Esophagus muscularis mucosa (tissue), 3 donors: ENCODE data around the gene OR4C13.

Experiments
- EP300 ChIP-seq: sonication (generic); formaldehyde crosslinking; IDR thresholded peaks from one replicate; pipeline ENCODE4 v1.6.1; 2017; ENCODE audit warnings: antibody characterized with exemption
- TF ChIP-seq, protein P1 (sequence below), 3 experiments: fragments of 200-600 bp in 2 of 3; fragments of 450-650 bp in 1 of 3; sonication (generic) in 2 of 3; IDR thresholded peaks; one replicate each; pipeline ENCODE4 v1.5.1; 2017 to 2019; ENCODE audit warnings: antibody characterized with exemption in 3 of 3, mild to moderate bottlenecking in 2 of 3, moderate library complexity in 1 of 3

DNA sequence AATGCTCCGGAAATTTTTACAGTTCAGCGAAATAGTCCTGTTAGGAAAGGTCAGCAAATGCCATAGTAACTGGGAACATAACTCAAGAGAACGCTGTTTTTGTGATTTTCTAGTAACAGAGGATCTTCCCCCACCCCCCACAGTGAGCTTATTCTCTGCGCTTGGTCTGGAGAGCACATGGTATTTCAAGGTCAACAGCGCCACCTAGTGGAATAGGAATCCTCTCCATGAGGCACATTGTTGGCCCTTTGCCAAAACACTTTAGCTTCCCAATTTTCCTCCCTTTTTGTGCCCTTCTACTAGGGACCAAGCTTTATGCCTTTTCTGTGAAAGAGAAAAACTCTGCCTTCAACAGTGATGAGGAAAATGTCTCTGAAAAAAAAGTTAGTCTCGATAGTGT is 43.4 kb downstream of the OR4C13 start:
- TF ChIP-seq, protein P1, sequence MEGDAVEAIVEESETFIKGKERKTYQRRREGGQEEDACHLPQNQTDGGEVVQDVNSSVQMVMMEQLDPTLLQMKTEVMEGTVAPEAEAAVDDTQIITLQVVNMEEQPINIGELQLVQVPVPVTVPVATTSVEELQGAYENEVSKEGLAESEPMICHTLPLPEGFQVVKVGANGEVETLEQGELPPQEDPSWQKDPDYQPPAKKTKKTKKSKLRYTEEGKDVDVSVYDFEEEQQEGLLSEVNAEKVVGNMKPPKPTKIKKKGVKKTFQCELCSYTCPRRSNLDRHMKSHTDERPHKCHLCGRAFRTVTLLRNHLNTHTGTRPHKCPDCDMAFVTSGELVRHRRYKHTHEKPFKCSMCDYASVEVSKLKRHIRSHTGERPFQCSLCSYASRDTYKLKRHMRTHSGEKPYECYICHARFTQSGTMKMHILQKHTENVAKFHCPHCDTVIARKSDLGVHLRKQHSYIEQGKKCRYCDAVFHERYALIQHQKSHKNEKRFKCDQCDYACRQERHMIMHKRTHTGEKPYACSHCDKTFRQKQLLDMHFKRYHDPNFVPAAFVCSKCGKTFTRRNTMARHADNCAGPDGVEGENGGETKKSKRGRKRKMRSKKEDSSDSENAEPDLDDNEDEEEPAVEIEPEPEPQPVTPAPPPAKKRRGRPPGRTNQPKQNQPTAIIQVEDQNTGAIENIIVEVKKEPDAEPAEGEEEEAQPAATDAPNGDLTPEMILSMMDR (IDR thresholded peaks at IDR 0.05) = peak in 1 of 3 experiments; percentile 40
- TF ChIP-seq EP300 = no peak
